ENCODE measurements around the gene CEP295NL.

DNA sequence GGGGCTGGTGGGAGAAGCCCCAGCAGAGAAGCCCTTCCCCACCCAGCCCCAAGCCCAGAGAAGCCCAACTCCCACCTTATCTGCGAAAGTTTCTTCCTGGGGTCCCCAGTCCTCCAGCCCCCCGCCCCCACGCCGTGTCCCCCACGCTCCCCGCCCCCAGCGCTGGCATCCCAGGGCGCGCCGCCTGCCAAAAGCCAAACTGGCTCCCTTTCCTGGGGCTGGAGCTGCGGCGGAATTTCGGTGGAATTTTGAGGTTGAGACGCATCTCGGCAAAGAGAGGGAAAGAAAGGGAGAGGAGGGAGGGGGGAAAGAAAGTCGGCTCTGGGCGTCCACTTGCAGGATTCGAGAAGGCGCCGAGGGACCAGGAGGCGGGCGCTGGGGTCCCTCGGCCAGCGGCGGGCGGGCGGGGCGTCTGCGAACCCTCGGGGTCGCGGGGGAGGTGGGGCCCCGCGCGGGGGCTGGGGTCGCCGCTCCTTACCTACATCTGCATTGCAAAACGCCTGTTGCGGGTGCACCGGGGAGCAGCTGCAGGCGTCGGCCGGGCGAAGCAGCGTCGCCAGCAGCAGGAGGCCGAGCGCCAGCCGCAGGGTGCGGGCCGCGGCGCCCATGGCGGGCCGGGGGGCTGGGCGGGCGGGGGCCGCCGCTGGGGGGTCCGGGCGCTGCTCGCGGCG is 21.6 kb upstream of the CEP295NL start:
- TF ChIP-seq, protein P1, sequence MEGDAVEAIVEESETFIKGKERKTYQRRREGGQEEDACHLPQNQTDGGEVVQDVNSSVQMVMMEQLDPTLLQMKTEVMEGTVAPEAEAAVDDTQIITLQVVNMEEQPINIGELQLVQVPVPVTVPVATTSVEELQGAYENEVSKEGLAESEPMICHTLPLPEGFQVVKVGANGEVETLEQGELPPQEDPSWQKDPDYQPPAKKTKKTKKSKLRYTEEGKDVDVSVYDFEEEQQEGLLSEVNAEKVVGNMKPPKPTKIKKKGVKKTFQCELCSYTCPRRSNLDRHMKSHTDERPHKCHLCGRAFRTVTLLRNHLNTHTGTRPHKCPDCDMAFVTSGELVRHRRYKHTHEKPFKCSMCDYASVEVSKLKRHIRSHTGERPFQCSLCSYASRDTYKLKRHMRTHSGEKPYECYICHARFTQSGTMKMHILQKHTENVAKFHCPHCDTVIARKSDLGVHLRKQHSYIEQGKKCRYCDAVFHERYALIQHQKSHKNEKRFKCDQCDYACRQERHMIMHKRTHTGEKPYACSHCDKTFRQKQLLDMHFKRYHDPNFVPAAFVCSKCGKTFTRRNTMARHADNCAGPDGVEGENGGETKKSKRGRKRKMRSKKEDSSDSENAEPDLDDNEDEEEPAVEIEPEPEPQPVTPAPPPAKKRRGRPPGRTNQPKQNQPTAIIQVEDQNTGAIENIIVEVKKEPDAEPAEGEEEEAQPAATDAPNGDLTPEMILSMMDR (IDR thresholded peaks at IDR 0.05): no peak
- no peak for TF ChIP-seq POLR2A (IDR thresholded peaks at IDR 0.05)
